Erythroblast (primary cell): ENCODE results near the gene SVBP.

Source experiments
- GATA1 ChIP-seq: IDR thresholded peaks from 2 replicates; pipeline ENCODE4 v1.6.1; 2011; ENCODE audit warnings: low read depth, mild to moderate bottlenecking, control low read depth, low read length, moderate library complexity
- POLR2A ChIP-seq: IDR thresholded peaks from 2 replicates; pipeline ENCODE4 v1.6.1; 2011; ENCODE audit warnings: mild to moderate bottlenecking, low read length

- TF ChIP-seq POLR2A (no peak), GATA1 (no peak)
Observed at GRCh38 chr1:42851420-42851819, 34.2 kb upstream of the SVBP start.
